Endothelial cell of umbilical vein (primary cell): ENCODE results near the gene C19orf25.

Experiments used
- CTCF ChIP-seq, 2 donors: IDR thresholded peaks; 1 replicate in 1 of 2; 2 replicates in 1 of 2; pipeline ENCODE4 v1.5.1; 2011; ENCODE audit warnings: low read length in 2 of 2, mild to moderate bottlenecking in 2 of 2, moderate library complexity in 2 of 2, control low read depth in 1 of 2, inconsistent platforms in 1 of 2, low read depth in 1 of 2; ENCODE audit not compliant: insufficient read depth in 1 of 2; ENCODE audit errors: extremely low read depth in 1 of 2
- POLR2AphosphoS5 ChIP-seq: IDR thresholded peaks from 2 replicates; pipeline ENCODE4 v1.6.1; 2012; ENCODE audit warnings: low read depth, mild to moderate bottlenecking, control low read depth, low read length, moderate library complexity; ENCODE audit not compliant: insufficient read depth

- no peak for TF ChIP-seq POLR2AphosphoS5
- TF ChIP-seq CTCF (IDR thresholded peaks at IDR 0.05; ENCODE audit: extremely low read depth in 1 of 2, insufficient read depth in 1 of 2, low read depth in 1 of 2, low read length in 2 of 2) = no peak
Observed at GRCh38 chr19:1446713-1447481, 32.1 kb downstream of the C19orf25 start.
